PC-3 (cell line): ENCODE measurements around the gene ABCG1.

Experiments used
- CTCF ChIP-seq: fragments of 300-600 bp; sonication (generic); conservative IDR thresholded peaks from 2 replicates; pipeline ENCODE4 v1.5.1; 2017; ENCODE audit warnings: antibody characterized with exemption, low read depth, mild to moderate bottlenecking, low read length
- EZH2 ChIP-seq: fragments of 300-600 bp; sonication (generic); IDR thresholded peaks from one replicate; pipeline ENCODE4 v1.6.1; 2017; ENCODE audit warnings: antibody characterized with exemption, mild to moderate bottlenecking, low read length; ENCODE audit not compliant: unreplicated experiment
- EZH2phosphoT487 ChIP-seq: fragments of 300-600 bp; sonication (generic); IDR thresholded peaks from 2 replicates; pipeline ENCODE4 v1.6.1; 2018; ENCODE audit warnings: mild to moderate bottlenecking, antibody characterized with exemption, low read length, borderline replicate concordance

- TF ChIP-seq CTCF (no peak), EZH2phosphoT487 (no peak), EZH2 (no peak)
Measured at GRCh38 chr21:42320791-42321190, 101.9 kb downstream of the ABCG1 start.
